ENCODE measurements around the gene CHCHD10. TPM values are rescaled to one million over a fixed set of nuclear protein-coding genes. Genes with fewer than 3 reads are reported as not detected.

The CHCHD10 gene
- total RNA-seq, 1 experiment from 2014 or later = 117 TPM

- Histone ChIP-seq H3K36me3 (ENCODE audit: insufficient read depth, low read length, poor library complexity, severe bottlenecking) (no peaks in the 10 kb centered on the region), H3K27me3 (replicated peaks; ENCODE audit: insufficient read depth, low read depth, low read length, poor library complexity) (no peaks in the 10 kb centered on the region), H3K27ac (ENCODE audit: low read depth, low read length, poor library complexity, severe bottlenecking) (no peak overlapping the region), H3K4me1 (ENCODE audit: insufficient read depth, low read length, poor library complexity, severe bottlenecking) (peaks cover 9% of the 10 kb centered on the region), H3K4me3 (ENCODE audit: low read depth, low read length, poor library complexity, severe bottlenecking) (no peak overlapping the region), H3K9me3 (ENCODE audit: low read depth, low read length, poor library complexity, severe bottlenecking) (no peaks in the 10 kb centered on the region)
- intact Hi-C loops (cut with micrococcal nuclease; ENCODE audit: unreplicated experiment) = no loop called here
- no peak for DNase-seq (ENCODE audit: low spot score)
- ChIA-PET POLR2A (ENCODE audit: low non-redundant PET) (no interaction called here), CTCF (no interaction called here)
- TF ChIP-seq CTCF (conservative IDR thresholded peaks at IDR 0.05; ENCODE audit: low read depth, low read length) (no peak), EZH2 (IDR thresholded peaks at IDR 0.05; ENCODE audit: borderline replicate concordance, low read depth, low read length, poor library complexity, severe bottlenecking) (no peak)
- no TSS peak for BruUV-seq (replicated peaks)
These were observed 8.1 kb upstream of the CHCHD10 start for GRCh38 chr22:23775779-23776375.

DNA sequence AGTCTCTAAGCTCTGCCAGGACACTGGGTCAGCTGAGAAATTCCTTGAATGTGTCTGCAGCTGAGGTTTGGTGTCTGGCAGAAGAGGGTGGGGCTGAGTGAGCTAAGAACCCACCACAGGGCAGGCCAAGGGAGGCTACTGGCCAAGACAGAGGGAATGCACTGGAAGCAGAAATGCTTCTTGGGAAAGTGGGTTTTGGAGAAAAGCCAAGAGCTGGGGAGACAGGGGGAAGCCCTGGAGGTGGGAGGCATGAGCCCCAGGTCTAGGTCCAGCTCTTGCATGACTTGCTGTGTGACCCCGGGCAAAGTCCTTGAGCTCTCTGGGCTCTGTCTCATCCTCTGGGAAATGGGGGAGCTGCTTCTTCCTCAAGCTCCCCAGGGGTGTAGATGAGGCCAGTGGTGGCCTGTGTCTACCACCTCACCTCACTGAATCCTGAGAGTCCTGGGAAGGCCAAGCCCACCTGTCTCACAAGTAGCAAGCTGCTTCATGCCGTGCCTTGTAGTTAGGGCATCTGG lies 7.2 kb upstream of the CHCHD10 start:
- no TSS peak for BruUV-seq (replicated peaks)
- CTCF ChIA-PET = no interaction called here
- no peak overlapping the region for H3K27ac ChIP-seq (ENCODE audit: low read depth, low read length, poor library complexity, severe bottlenecking)
- H3K9me3 ChIP-seq (ENCODE audit: low read depth, low read length, poor library complexity, severe bottlenecking) = no peaks in the 10 kb centered on the region
- POLR2A ChIA-PET (ENCODE audit: low non-redundant PET) = no interaction called here
- intact Hi-C loops (cut with micrococcal nuclease; ENCODE audit: unreplicated experiment) = no loop called here
- H3K4me3 ChIP-seq (ENCODE audit: low read depth, low read length, poor library complexity, severe bottlenecking) = no peak overlapping the region
- H3K36me3 ChIP-seq (ENCODE audit: insufficient read depth, low read length, poor library complexity, severe bottlenecking) = no peaks in the 10 kb centered on the region
- H3K27me3 ChIP-seq (replicated peaks; ENCODE audit: insufficient read depth, low read depth, low read length, poor library complexity) = no peaks in the 10 kb centered on the region
- TF ChIP-seq EZH2 (IDR thresholded peaks at IDR 0.05; ENCODE audit: borderline replicate concordance, low read depth, low read length, poor library complexity, severe bottlenecking) (no peak), CTCF (conservative IDR thresholded peaks at IDR 0.05; ENCODE audit: low read depth, low read length) (no peak)
- no peak for DNase-seq (ENCODE audit: low spot score)
- H3K4me1 ChIP-seq (ENCODE audit: insufficient read depth, low read length, poor library complexity, severe bottlenecking) = peaks cover 9% of the 10 kb centered on the region

GRCh38 chr22:23774114-23774921 lies 6.5 kb upstream of the CHCHD10 start:
- H3K27me3 ChIP-seq (replicated peaks; ENCODE audit: insufficient read depth, low read depth, low read length, poor library complexity) = no peaks in the 10 kb centered on the region
- CTCF ChIA-PET = no interaction called here
- no peak for TF ChIP-seq EZH2 (IDR thresholded peaks at IDR 0.05; ENCODE audit: borderline replicate concordance, low read depth, low read length, poor library complexity, severe bottlenecking)
- no peak for TF ChIP-seq CTCF (conservative IDR thresholded peaks at IDR 0.05; ENCODE audit: low read depth, low read length)
- H3K27ac ChIP-seq (ENCODE audit: low read depth, low read length, poor library complexity, severe bottlenecking) = no peak overlapping the region
- POLR2A ChIA-PET (ENCODE audit: low non-redundant PET) = no interaction called here
- intact Hi-C loops (cut with micrococcal nuclease; ENCODE audit: unreplicated experiment) = no loop called here
- H3K4me1 ChIP-seq (ENCODE audit: insufficient read depth, low read length, poor library complexity, severe bottlenecking) = peaks cover 9% of the 10 kb centered on the region
- no peak overlapping the region for H3K4me3 ChIP-seq (ENCODE audit: low read depth, low read length, poor library complexity, severe bottlenecking)
- H3K9me3 ChIP-seq (ENCODE audit: low read depth, low read length, poor library complexity, severe bottlenecking) = no peaks in the 10 kb centered on the region
- H3K36me3 ChIP-seq (ENCODE audit: insufficient read depth, low read length, poor library complexity, severe bottlenecking) = no peaks in the 10 kb centered on the region
- no peak for DNase-seq (ENCODE audit: low spot score)
- BruUV-seq (replicated peaks) = no TSS peak
